Measurements from ENCODE around the gene BCDIN3D. TPM values are rescaled to one million over a fixed set of nuclear protein-coding genes. Genes with fewer than 3 reads are reported as not detected.
A peak's percentile ranks its signal among the peaks of the same experiment; 100 is the strongest.

The BCDIN3D gene, protein sequence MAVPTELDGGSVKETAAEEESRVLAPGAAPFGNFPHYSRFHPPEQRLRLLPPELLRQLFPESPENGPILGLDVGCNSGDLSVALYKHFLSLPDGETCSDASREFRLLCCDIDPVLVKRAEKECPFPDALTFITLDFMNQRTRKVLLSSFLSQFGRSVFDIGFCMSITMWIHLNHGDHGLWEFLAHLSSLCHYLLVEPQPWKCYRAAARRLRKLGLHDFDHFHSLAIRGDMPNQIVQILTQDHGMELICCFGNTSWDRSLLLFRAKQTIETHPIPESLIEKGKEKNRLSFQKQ
- 2.3 and 3.8 TPM in 2 replicates for polyA plus RNA-seq (2012; rRNA removed)
- polyA plus RNA-seq (2012; cell fraction: cytosol; rRNA removed) = 2.9 and 3.3 TPM in 2 replicates
- polyA plus RNA-seq (2012; cell fraction: nucleus; rRNA removed) = 1.6 and 2.7 TPM in 2 replicates

DNA sequence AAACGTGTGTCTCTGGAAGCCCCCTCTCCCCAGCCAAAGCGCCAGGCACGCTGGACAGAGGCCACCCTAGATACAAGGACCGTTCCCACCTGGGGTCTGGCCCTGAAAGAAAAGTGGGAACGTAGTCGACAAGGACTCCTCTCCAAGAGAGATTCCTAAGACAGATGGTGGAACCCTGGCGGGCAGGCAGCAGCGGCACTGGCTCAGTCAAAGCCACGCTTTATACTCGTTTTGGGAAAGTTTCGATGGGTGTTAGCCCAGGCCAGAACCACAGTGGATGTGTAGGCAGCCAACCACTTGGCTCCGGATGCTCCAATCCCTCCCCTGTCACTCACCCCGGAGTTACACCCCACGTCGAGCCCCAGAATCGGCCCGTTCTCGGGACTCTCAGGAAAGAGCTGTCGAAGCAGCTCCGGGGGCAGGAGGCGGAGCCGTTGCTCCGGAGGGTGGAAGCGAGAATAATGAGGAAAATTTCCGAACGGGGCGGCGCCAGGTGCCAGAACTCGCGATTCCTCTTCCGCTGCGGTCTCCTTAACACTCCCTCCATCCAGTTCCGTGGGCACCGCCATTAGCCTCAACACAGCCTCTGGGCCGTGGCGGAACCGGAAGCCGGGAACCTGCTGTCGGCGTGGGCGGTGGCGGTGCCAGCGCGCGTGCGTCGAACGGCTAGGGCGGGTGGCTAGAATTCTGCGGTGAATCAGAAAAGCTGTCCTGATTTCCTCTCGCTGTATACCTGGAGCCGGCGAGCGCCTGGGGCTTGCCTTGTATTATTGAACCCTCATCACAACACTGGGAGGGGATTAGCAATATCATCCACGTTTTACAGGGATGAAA lies at the start of gene BCDIN3D:
Gene BCDIN3D (minus strand): TSS at position 588 of the 834 bp plus-strand sequence. CDS start 19 bp downstream, at position 569.
- H3K9me2 ChIP-seq = no peaks in the 10 kb centered on the region
- H3K9me3 ChIP-seq = no peaks in the 10 kb centered on the region
- peak within 1 kb of the TSS; percentile 92 to 94 for H3K27ac ChIP-seq (ENCODE audit: low read depth in 2 of 2, low read length in 1 of 2)
- peaks cover 28% of the 10 kb centered on the region for H3F3A ChIP-seq (replicated peaks; ENCODE audit: insufficient read depth)
- H3K4me3 ChIP-seq (ENCODE audit: low read depth in 2 of 2, low read length in 1 of 2) = peak within 1 kb of the TSS; percentile 62 to 86
- 2% methylated on average over 43 of the region's 55 CpGs for WGBS (ENCODE audit: low lambda C conversion rate)
- peaks cover 15% of the 10 kb centered on the region; the same call in 1 of the 2 replicates for H3K79me2 ChIP-seq (ENCODE audit: insufficient read depth)
- H3K4me1 ChIP-seq (ENCODE audit: control insufficient read depth in 1 of 2, insufficient read depth in 2 of 2, low read depth in 1 of 2, low read length in 1 of 2) = peaks cover 11 to 18% of the 10 kb centered on the region in 2 experiments; a peak in 3 of 4 replicates
- ChIA-PET CTCF (interaction anchor here (0.5 to 5.4 kb wide), 7 partner anchors 24 to 262 kb away, joined by 3 to 30 read pairs (median 3); partner anchors contain the start of gene TMBIM6), POLR2A (interaction anchor here (0.6 to 1.2 kb wide), 7 partner anchors 12 to 242 kb away, joined by 3 to 7 read pairs (median 3); partner anchors contain the start of genes NCKAP5L and SMARCD1)
- DNase-seq = peak; percentile 92
- H3K27me3 ChIP-seq (ENCODE audit: insufficient read depth) = no peaks in the 10 kb centered on the region; the same call in 1 of the 2 replicates
- H3K36me3 ChIP-seq (replicated peaks in 1 of 2; ENCODE audit: control insufficient read depth in 1 of 2, insufficient read depth in 2 of 2, low read length in 1 of 2) = peaks cover 0 to 9% of the 10 kb centered on the region in 2 experiments
- H2AFZ ChIP-seq (ENCODE audit: low read depth) = peak within 1 kb of the TSS; percentile 92
- no peaks in the 10 kb centered on the region for H4K20me1 ChIP-seq (ENCODE audit: insufficient read depth)
- H3K4me2 ChIP-seq = peak within 1 kb of the TSS; percentile 96
- TF ChIP-seq, protein P1, sequence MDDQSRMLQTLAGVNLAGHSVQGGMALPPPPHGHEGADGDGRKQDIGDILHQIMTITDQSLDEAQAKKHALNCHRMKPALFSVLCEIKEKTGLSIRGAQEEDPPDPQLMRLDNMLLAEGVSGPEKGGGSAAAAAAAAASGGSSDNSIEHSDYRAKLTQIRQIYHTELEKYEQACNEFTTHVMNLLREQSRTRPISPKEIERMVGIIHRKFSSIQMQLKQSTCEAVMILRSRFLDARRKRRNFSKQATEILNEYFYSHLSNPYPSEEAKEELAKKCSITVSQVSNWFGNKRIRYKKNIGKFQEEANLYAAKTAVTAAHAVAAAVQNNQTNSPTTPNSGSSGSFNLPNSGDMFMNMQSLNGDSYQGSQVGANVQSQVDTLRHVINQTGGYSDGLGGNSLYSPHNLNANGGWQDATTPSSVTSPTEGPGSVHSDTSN (IDR thresholded peaks at IDR 0.05) = peak; percentile 89
- TF ChIP-seq YY1 (IDR thresholded peaks at IDR 0.05; ENCODE audit: low read depth) (peak; percentile 93), NRF1 (IDR thresholded peaks at IDR 0.05; ENCODE audit: low read depth, low read length) (peak; percentile 65; the same call in 1 of the 2 replicates), RFX5 (IDR thresholded peaks at IDR 0.05; ENCODE audit: low read length) (no peak), SMC3 (IDR thresholded peaks at IDR 0.05; ENCODE audit: low read depth, low read length) (no peak), RAD21 (IDR thresholded peaks at IDR 0.05; ENCODE audit: low read length) (no peak), CHD2 (IDR thresholded peaks at IDR 0.05; ENCODE audit: low read length, partially characterized antibody) (peak; percentile 75), TEAD4 (IDR thresholded peaks at IDR 0.05; ENCODE audit: borderline replicate concordance, insufficient read depth) (0 out of 2 replicates have a peak, but pooled peaks have one; percentile 40), SIN3A (IDR thresholded peaks at IDR 0.05; ENCODE audit: borderline replicate concordance, low read depth, low read length) (peak; percentile 15; the same call in 1 of the 2 replicates), MXI1 (IDR thresholded peaks at IDR 0.05; ENCODE audit: low read depth, low read length) (peak; percentile 75), POLR2AphosphoS5 (IDR thresholded peaks at IDR 0.05; ENCODE audit: low read depth, low read length) (peak; percentile 95), ELF1 (IDR thresholded peaks at IDR 0.05) (peak; percentile 83), MEF2A (IDR thresholded peaks at IDR 0.05; ENCODE audit: borderline replicate concordance, low read depth) (no peak), GABPA (IDR thresholded peaks at IDR 0.05; ENCODE audit: low read depth) (peak; percentile 88), TAF1 (IDR thresholded peaks at IDR 0.05; ENCODE audit: borderline replicate concordance, low read depth, low read length) (peak; percentile 88)
- TF ChIP-seq, protein P2, sequence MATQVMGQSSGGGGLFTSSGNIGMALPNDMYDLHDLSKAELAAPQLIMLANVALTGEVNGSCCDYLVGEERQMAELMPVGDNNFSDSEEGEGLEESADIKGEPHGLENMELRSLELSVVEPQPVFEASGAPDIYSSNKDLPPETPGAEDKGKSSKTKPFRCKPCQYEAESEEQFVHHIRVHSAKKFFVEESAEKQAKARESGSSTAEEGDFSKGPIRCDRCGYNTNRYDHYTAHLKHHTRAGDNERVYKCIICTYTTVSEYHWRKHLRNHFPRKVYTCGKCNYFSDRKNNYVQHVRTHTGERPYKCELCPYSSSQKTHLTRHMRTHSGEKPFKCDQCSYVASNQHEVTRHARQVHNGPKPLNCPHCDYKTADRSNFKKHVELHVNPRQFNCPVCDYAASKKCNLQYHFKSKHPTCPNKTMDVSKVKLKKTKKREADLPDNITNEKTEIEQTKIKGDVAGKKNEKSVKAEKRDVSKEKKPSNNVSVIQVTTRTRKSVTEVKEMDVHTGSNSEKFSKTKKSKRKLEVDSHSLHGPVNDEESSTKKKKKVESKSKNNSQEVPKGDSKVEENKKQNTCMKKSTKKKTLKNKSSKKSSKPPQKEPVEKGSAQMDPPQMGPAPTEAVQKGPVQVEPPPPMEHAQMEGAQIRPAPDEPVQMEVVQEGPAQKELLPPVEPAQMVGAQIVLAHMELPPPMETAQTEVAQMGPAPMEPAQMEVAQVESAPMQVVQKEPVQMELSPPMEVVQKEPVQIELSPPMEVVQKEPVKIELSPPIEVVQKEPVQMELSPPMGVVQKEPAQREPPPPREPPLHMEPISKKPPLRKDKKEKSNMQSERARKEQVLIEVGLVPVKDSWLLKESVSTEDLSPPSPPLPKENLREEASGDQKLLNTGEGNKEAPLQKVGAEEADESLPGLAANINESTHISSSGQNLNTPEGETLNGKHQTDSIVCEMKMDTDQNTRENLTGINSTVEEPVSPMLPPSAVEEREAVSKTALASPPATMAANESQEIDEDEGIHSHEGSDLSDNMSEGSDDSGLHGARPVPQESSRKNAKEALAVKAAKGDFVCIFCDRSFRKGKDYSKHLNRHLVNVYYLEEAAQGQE (IDR thresholded peaks at IDR 0.05; ENCODE audit: low read depth, low read length) = peak; percentile 79
- TF ChIP-seq, protein P3, sequence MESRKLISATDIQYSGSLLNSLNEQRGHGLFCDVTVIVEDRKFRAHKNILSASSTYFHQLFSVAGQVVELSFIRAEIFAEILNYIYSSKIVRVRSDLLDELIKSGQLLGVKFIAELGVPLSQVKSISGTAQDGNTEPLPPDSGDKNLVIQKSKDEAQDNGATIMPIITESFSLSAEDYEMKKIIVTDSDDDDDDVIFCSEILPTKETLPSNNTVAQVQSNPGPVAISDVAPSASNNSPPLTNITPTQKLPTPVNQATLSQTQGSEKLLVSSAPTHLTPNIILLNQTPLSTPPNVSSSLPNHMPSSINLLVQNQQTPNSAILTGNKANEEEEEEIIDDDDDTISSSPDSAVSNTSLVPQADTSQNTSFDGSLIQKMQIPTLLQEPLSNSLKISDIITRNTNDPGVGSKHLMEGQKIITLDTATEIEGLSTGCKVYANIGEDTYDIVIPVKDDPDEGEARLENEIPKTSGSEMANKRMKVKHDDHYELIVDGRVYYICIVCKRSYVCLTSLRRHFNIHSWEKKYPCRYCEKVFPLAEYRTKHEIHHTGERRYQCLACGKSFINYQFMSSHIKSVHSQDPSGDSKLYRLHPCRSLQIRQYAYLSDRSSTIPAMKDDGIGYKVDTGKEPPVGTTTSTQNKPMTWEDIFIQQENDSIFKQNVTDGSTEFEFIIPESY (IDR thresholded peaks at IDR 0.05; ENCODE audit: borderline replicate concordance, low read depth) = peak; percentile 56; the same call in 1 of the 2 replicates
- TF ChIP-seq, protein P4, sequence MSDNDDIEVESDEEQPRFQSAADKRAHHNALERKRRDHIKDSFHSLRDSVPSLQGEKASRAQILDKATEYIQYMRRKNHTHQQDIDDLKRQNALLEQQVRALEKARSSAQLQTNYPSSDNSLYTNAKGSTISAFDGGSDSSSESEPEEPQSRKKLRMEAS (IDR thresholded peaks at IDR 0.05; ENCODE audit: low read depth) = peak; percentile 92
- TF ChIP-seq, protein P5, sequence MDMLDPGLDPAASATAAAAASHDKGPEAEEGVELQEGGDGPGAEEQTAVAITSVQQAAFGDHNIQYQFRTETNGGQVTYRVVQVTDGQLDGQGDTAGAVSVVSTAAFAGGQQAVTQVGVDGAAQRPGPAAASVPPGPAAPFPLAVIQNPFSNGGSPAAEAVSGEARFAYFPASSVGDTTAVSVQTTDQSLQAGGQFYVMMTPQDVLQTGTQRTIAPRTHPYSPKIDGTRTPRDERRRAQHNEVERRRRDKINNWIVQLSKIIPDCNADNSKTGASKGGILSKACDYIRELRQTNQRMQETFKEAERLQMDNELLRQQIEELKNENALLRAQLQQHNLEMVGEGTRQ (IDR thresholded peaks at IDR 0.05; ENCODE audit: borderline replicate concordance, low read depth, low read length) = no peak
- TF ChIP-seq, protein P6, sequence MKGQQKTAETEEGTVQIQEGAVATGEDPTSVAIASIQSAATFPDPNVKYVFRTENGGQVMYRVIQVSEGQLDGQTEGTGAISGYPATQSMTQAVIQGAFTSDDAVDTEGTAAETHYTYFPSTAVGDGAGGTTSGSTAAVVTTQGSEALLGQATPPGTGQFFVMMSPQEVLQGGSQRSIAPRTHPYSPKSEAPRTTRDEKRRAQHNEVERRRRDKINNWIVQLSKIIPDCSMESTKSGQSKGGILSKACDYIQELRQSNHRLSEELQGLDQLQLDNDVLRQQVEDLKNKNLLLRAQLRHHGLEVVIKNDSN (IDR thresholded peaks at IDR 0.05; ENCODE audit: borderline replicate concordance, low read depth) = 0 out of 2 replicates have a peak, but pooled peaks have one; percentile 16
- H3K9ac ChIP-seq = peak within 1 kb of the TSS; percentile 80
